Ishikawa (cell line): ENCODE data around the gene TYRO3.

ENCODE experiments used
- TEAD4 ChIP-seq: IDR thresholded peaks from 2 replicates; pipeline ENCODE4 v1.6.1; 2012
- YY1 ChIP-seq: IDR thresholded peaks from 2 replicates; pipeline ENCODE4 v1.6.1; 2012; ENCODE audit warnings: low read depth

DNA sequence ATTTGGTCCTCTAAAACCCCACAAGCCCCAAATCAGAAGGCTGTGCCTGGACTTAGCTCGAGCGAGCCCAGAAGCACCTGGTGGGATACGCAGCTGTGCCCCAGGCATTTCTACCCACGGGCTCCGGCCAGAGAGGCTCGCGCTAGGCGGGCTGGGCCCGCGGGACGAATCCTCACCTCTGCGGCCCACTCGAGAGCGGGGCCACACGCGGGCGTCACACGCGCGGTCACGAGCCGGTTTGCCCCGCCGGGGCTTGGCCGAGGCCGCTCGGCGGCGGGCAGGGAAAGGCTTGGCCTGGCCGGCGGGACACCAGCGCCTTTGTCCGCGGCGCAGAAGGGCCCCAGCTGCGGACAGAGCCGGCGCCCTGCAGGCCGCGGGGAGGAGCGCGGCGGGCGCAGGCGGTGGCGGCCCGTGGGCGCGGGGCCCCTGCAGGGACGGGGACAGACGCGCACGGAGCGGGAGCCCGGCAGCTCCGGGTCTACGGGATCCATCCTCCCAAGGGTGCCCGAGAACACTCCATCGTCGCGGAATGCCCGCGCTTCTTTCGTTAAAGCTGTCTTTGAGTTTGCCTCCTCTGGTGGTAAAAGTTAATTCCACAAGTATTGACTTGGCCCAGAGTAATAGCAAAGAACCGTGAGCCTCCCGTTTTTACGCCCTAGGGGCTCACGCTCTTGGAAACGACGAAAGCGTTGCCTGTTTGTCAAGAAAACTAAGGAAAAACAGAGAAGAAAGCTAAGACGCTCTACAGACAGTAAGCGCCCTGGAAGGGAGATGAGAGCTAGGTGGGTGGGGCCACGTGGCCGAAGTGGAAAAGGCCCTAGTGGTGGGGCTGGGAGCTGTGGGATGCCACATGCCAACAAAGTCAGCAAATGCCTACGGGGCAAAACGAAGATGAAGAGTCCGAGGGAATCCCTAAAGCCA, 26.4 kb downstream of the TYRO3 start:
- TF ChIP-seq TEAD4 (no peak), YY1 (no peak)
